ENCODE results near the gene ADM2. TPM values are rescaled to one million over a fixed set of nuclear protein-coding genes. Genes with fewer than 3 reads are reported as not detected.

Gene ADM2
- total and polyA plus RNA-seq, 2 of the 13 experiments (the other 11 are each of a cell fraction or from before 2014, with no cell fraction given): 1.2 to 3.0 TPM

DNA sequence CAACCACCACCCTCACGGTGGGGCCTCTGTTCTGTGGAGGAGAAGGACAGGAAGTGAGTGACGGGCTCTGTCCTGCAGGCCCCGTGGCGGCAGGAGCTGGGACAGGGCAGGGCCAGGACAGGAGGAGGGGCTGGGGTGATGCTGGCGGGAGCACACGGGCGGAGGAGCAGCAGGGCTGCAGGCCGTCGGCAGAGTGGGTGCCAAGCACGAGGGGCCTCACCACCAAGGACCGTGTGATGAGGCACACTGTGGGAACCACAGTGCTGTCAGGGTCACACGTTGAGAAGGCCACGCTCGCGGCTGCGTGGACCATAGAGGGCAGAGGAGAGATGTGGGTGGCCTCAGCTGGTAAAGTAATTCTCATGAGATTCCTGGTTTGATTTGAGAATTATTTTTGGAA lies 35.5 kb downstream of the ADM2 start:
- Histone ChIP-seq H3K27me3 (ENCODE audit: control insufficient read depth in 1 of 2, insufficient read depth in 2 of 2, low read length in 2 of 2) (no peaks in the 10 kb centered on the region), H4K20me1 (ENCODE audit: insufficient read depth, low read length) (no peaks in the 10 kb centered on the region), H2AFZ (ENCODE audit: low read length) (no peak overlapping the region), H3K4me1 (ENCODE audit: insufficient read depth, low read length) (no peaks in the 10 kb centered on the region), H3K27ac (ENCODE audit: extremely low read length, insufficient read depth, low read length) (no peak overlapping the region), H3K4me3 (replicated peaks in 1 of 3; ENCODE audit: insufficient read depth in 1 of 3, low read depth in 2 of 3, low read length in 3 of 3) (no peak overlapping the region), H3K79me2 (ENCODE audit: insufficient read depth, low read length) (peaks cover 31% of the 10 kb centered on the region), H3K36me3 (replicated peaks in 1 of 2; ENCODE audit: control insufficient read depth in 1 of 2, insufficient read depth in 2 of 2, low read length in 2 of 2) (peaks cover 17 to 49% of the 10 kb centered on the region in 2 experiments), H3K4me2 (ENCODE audit: low read depth, low read length) (no peak overlapping the region), H3K9me3 (ENCODE audit: low read length) (no peaks in the 10 kb centered on the region), H3K9ac (ENCODE audit: insufficient read depth, low read depth, low read length) (no peak overlapping the region)
- FAIRE-seq: no peak
- CTCF ChIA-PET (ENCODE audit: low intra/inter-chr PET ratio, low total read pairs): no interaction called here
- BruUV-seq (replicated peaks): no TSS peak
- in situ Hi-C loops (cut with HindIII; ENCODE audit: extremely low pct_ligation_motif_present, low pct_unique_long_range_greater_than_20kb): no loop called here
- POLR2A ChIA-PET: interaction anchor here (1.5 kb wide), 1 partner anchor 9 kb away, joined by 6 read pairs; the partner anchor contains the start of gene SCO2
- 92% methylated on average over 16 of the region's 16 CpGs for WGBS (ENCODE audit: low lambda C conversion rate)
- no peak for TF ChIP-seq ZNF589 (CRISPR knock-in tag; conservative IDR thresholded peaks at IDR 0.05)
- TF ChIP-seq ZNF687 (CRISPR knock-in tag; IDR thresholded peaks at IDR 0.05): 0 out of 2 replicates have a peak, but pooled peaks have one; percentile 10
- intact Hi-C loops (cut with micrococcal nuclease; ENCODE audit: unreplicated experiment): no loop called here
- no peak for ATAC-seq
- DNase-seq (ENCODE audit: low spot score): no peak

All from HepG2 (cell line).